Measurements from ENCODE around the gene CD40. TPM values are rescaled to one million over a fixed set of nuclear protein-coding genes. Genes with fewer than 3 reads are reported as not detected.

CD40 gene
- total and polyA plus RNA-seq, 2 of the 4 experiments (the other 2 are of a cell fraction): 0.36 to 0.92 TPM

GRCh38 chr20:46151936-46152335, 33.8 kb downstream of the CD40 start:
- Histone ChIP-seq H4K8ac (ENCODE audit: low read depth in 2 of 2, low read length in 2 of 2) (no peak overlapping the region), H3K4ac (ENCODE audit: low read depth, low read length) (no peak overlapping the region), H3K9me1 (ENCODE audit: insufficient read depth, low read length) (no peaks in the 10 kb centered on the region), H3K14ac (replicated peaks; ENCODE audit: low read depth, low read length) (no peak overlapping the region), H3K4me2 (ENCODE audit: low read depth, low read length) (no peak overlapping the region), H3K4me3 (ENCODE audit: insufficient read depth, low read depth, low read length) (no peak overlapping the region), H3K18ac (ENCODE audit: low read depth, low read length) (no peak overlapping the region), H3K79me1 (ENCODE audit: low read depth in 1 of 2, low read length in 2 of 2) (no peaks in the 10 kb centered on the region), H2AK9ac (replicated peaks; ENCODE audit: low read depth, low read length, poor library complexity) (no peak overlapping the region), H3K23ac (ENCODE audit: low read depth, low read length) (no peak overlapping the region), H2BK20ac (ENCODE audit: low read depth, low read length) (no peak overlapping the region), H4K91ac (ENCODE audit: insufficient read depth, low read depth, low read length) (no peak overlapping the region), H3K9ac (ENCODE audit: low read depth, low read length) (no peak overlapping the region), H3K27me3 (ENCODE audit: control insufficient read depth, insufficient read depth, low read length) (peaks cover 18% of the 10 kb centered on the region), H4K5ac (ENCODE audit: low read depth, low read length) (no peak overlapping the region), H3K27ac (ENCODE audit: insufficient read depth, low read length) (no peak overlapping the region), H2AK5ac (ENCODE audit: low read depth, low read length) (no peak overlapping the region), H4K20me1 (ENCODE audit: insufficient read depth, low read length) (no peaks in the 10 kb centered on the region), H2BK5ac (ENCODE audit: low read depth, low read length, poor library complexity, severe bottlenecking) (no peak overlapping the region), H3K36me3 (ENCODE audit: control insufficient read depth, insufficient read depth, low read length) (no peaks in the 10 kb centered on the region), H2BK120ac (ENCODE audit: low read depth, low read length) (no peak overlapping the region), H2BK15ac (ENCODE audit: low read depth, low read length) (no peak overlapping the region), H3K4me1 (ENCODE audit: control insufficient read depth, insufficient read depth, low read length) (no peaks in the 10 kb centered on the region), H3K56ac (ENCODE audit: extremely low read depth, insufficient read depth, low read length) (no peak overlapping the region), H3K9me3 (ENCODE audit: control insufficient read depth, insufficient read depth, low read length) (no peaks in the 10 kb centered on the region), H2AFZ (replicated peaks; ENCODE audit: low read length, poor library complexity) (no peak overlapping the region)
- intact Hi-C loops (cut with micrococcal nuclease) (no loop called here), dilution Hi-C loops (cut with HindIII; ENCODE audit: low sequenced_read_pairs, unreplicated experiment) (no loop called here), in situ Hi-C loops (cut with MboI; ENCODE audit: low sequenced_read_pairs) (no loop called here)
- no peak for ATAC-seq (ENCODE audit: low read depth)
- WGBS, 2 experiments (ENCODE audit: extremely low coverage in 2 of 2, insufficient read length in 1 of 2): no CpG with 5 or more reads among the region's 7 CpGs
- CTCF ChIA-PET: no interaction called here
- TF ChIP-seq CEBPB (IDR thresholded peaks at IDR 0.05; ENCODE audit: low read depth, low read length) (no peak), CTCF (conservative IDR thresholded peaks at IDR 0.05; ENCODE audit: low read depth, low read length) (peak; percentile 11; the same call in 1 of the 2 replicates)
- DNase-seq: no peak
- BruUV-seq (replicated peaks): no TSS peak
- POLR2A ChIA-PET (ENCODE audit: unreplicated experiment): no interaction called here

Data from IMR-90 (cell line).